H9 (cell line): ENCODE measurements around the gene TNK2. TPM values are rescaled to one million over a fixed set of nuclear protein-coding genes. Genes with fewer than 3 reads are reported as not detected.

ENCODE experiments used
- DNase-seq: peaks from one replicate; pipeline ENCODE4 v3.0.0-alpha.2; 2017
- H2AFZ ChIP-seq: one replicate; pipeline ENCODE4 v1.6.1; 2013; ENCODE audit warnings: mild to moderate bottlenecking, low read length, control low read depth, moderate library complexity
- H2AK5ac ChIP-seq: 2 replicates; pipeline ENCODE4 v1.6.1; 2013; ENCODE audit warnings: low read length, control low read depth, mixed read lengths; ENCODE audit not compliant: insufficient read length
- H2BK120ac ChIP-seq: one replicate; pipeline ENCODE4 v1.6.1; 2013; ENCODE audit warnings: low read depth, mild to moderate bottlenecking, low read length, control low read depth, inconsistent platforms; ENCODE audit not compliant: poor library complexity, severe bottlenecking
- H2BK12ac ChIP-seq: 2 replicates; pipeline ENCODE4 v1.6.1; 2013; ENCODE audit warnings: low read length, control low read depth, mixed read lengths, low read depth; ENCODE audit not compliant: insufficient read length
- H2BK15ac ChIP-seq: 2 replicates; pipeline ENCODE4 v1.6.1; 2013; ENCODE audit warnings: low read depth, low read length, control low read depth
- H2BK20ac ChIP-seq: one replicate; pipeline ENCODE4 v1.6.1; 2013; ENCODE audit warnings: low read depth, mild to moderate bottlenecking, low read length, control low read depth, inconsistent platforms; ENCODE audit not compliant: poor library complexity, severe bottlenecking
- H2BK5ac ChIP-seq: 2 replicates; pipeline ENCODE4 v1.6.1; 2013; ENCODE audit warnings: low read length, control low read depth, mixed read lengths; ENCODE audit not compliant: insufficient read length
- H3K14ac ChIP-seq: 2 replicates; pipeline ENCODE4 v1.6.1; 2013; ENCODE audit warnings: low read length, control low read depth; ENCODE audit not compliant: insufficient read depth
- H3K18ac ChIP-seq: 2 replicates; pipeline ENCODE4 v1.6.1; 2013; ENCODE audit warnings: low read depth, mild to moderate bottlenecking, mixed read lengths, low read length, control low read depth; ENCODE audit not compliant: insufficient read length
- H3K23ac ChIP-seq: 2 replicates; pipeline ENCODE4 v1.6.1; 2013; ENCODE audit warnings: low read length, control low read depth, mixed read lengths, low read depth; ENCODE audit not compliant: insufficient read length
- H3K23me2 ChIP-seq: 2 replicates; pipeline ENCODE4 v1.6.1; 2013; ENCODE audit warnings: low read depth, mild to moderate bottlenecking, mixed read lengths, low read length, control low read depth; ENCODE audit not compliant: insufficient read length, poor library complexity, severe bottlenecking
- H3K27ac ChIP-seq: 2 replicates; pipeline ENCODE4 v1.5.1; 2013; ENCODE audit warnings: low read length, control low read depth, mixed read lengths, low read depth; ENCODE audit not compliant: insufficient read length
- H3K27me3 ChIP-seq: 2 replicates; pipeline ENCODE4 v1.6.1; 2013; ENCODE audit warnings: low read length, control low read depth, inconsistent platforms; ENCODE audit not compliant: insufficient read depth
- H3K4ac ChIP-seq: 2 replicates; pipeline ENCODE4 v1.6.1; 2013; ENCODE audit warnings: low read depth, mild to moderate bottlenecking, control low read depth, inconsistent platforms, low read length, moderate library complexity
- H3K4me1 ChIP-seq: 2 replicates; pipeline ENCODE4 v1.6.1; 2013; ENCODE audit warnings: low read length, control low read depth, inconsistent platforms; ENCODE audit not compliant: insufficient read depth
- H3K4me2 ChIP-seq: 2 replicates; pipeline ENCODE4 v1.6.1; 2013; ENCODE audit warnings: low read length, control low read depth, mixed read lengths; ENCODE audit not compliant: insufficient read length, insufficient read depth
- H3K56ac ChIP-seq: 2 replicates; pipeline ENCODE4 v1.6.1; 2013; ENCODE audit warnings: low read depth, mild to moderate bottlenecking, mixed read lengths, low read length, control low read depth; ENCODE audit not compliant: insufficient read length
- H3K79me1 ChIP-seq: 2 replicates; pipeline ENCODE4 v1.6.1; 2013; ENCODE audit warnings: low read depth, mild to moderate bottlenecking, moderate library complexity, low read length, control low read depth, inconsistent platforms; ENCODE audit not compliant: insufficient read depth, poor library complexity, severe bottlenecking
- H3K79me2 ChIP-seq: 2 replicates; pipeline ENCODE4 v1.6.1; 2013; ENCODE audit warnings: low read length, control low read depth, inconsistent platforms; ENCODE audit not compliant: insufficient read depth
- H3K9ac ChIP-seq: 2 replicates; pipeline ENCODE4 v1.6.1; 2013; ENCODE audit warnings: low read length, control low read depth, mixed read lengths; ENCODE audit not compliant: insufficient read length; ENCODE audit errors: extremely low read depth
- H3K9me3 ChIP-seq: one replicate; pipeline ENCODE4 v1.6.1; 2013; ENCODE audit warnings: low read depth, low read length, inconsistent platforms; ENCODE audit not compliant: control insufficient read depth
- H3T11ph ChIP-seq: one replicate; pipeline ENCODE4 v1.6.1; 2013; ENCODE audit warnings: mild to moderate bottlenecking, low read length, control low read depth, inconsistent platforms
- H4K20me1 ChIP-seq: one replicate; pipeline ENCODE4 v1.6.1; 2013; ENCODE audit not compliant: control insufficient read depth, insufficient read length, insufficient read depth
- H4K5ac ChIP-seq: 2 replicates; pipeline ENCODE4 v1.6.1; 2013; ENCODE audit warnings: low read depth, mild to moderate bottlenecking, mixed read lengths, low read length, control low read depth; ENCODE audit not compliant: insufficient read length
- H4K8ac ChIP-seq: replicated peaks from 2 replicates; pipeline ENCODE4 v1.6.1; 2013; ENCODE audit warnings: low read length, control low read depth, mixed read lengths, low read depth; ENCODE audit not compliant: insufficient read length
- H4K91ac ChIP-seq: 2 replicates; pipeline ENCODE4 v1.6.1; 2013; ENCODE audit warnings: low read depth, mild to moderate bottlenecking, moderate library complexity, mixed read lengths, low read length, control low read depth; ENCODE audit not compliant: insufficient read length
- H3K27ac Mint-ChIP-seq, 3 experiments: 2 replicates in 2 of 3; 3 replicates in 1 of 3; pipeline ENCODE4 v1.8.0; 2020 to 2021; ENCODE audit warnings: mixed read lengths in 3 of 3, mild to moderate bottlenecking in 1 of 3, moderate library complexity in 1 of 3
- H3K27me3 Mint-ChIP-seq: 2 replicates; pipeline ENCODE4 v1.8.0; 2021; ENCODE audit warnings: low read depth, mild to moderate bottlenecking, moderate library complexity, mixed read lengths
- H3K36me3 Mint-ChIP-seq, 3 experiments: 2 replicates in 2 of 3; 3 replicates in 1 of 3; pipeline ENCODE4 v1.8.0; 2020 to 2021; ENCODE audit warnings: low read depth in 3 of 3, mixed read lengths in 3 of 3; ENCODE audit not compliant: insufficient read depth in 1 of 3
- H3K4me1 Mint-ChIP-seq, 2 experiments: 2 replicates each; pipeline ENCODE4 v1.8.0; 2020; ENCODE audit warnings: mixed read lengths in 2 of 2
- H3K4me3 Mint-ChIP-seq, 2 experiments: 2 replicates in 1 of 2; 3 replicates in 1 of 2; pipeline ENCODE4 v1.8.0; 2020 to 2021; ENCODE audit warnings: mild to moderate bottlenecking in 2 of 2, mixed read lengths in 2 of 2, moderate library complexity in 1 of 2
- H3K9me3 Mint-ChIP-seq, 2 experiments: 2 replicates in 1 of 2; 3 replicates in 1 of 2; pipeline ENCODE4 v1.8.0; 2020; ENCODE audit warnings: mild to moderate bottlenecking in 2 of 2, mixed read lengths in 2 of 2, moderate library complexity in 1 of 2
- WGBS: extraction: QIAGEN DNeasy Blood & Tissue Kit; methylation state at CpG from one replicate; pipeline ENCODE4 v1.1.7; 2013; ENCODE audit warnings: missing lambda C conversion rate, low lambda C conversion rate, mixed read lengths; ENCODE audit not compliant: insufficient read length; ENCODE audit errors: extremely low coverage; 5-methylcytosine and 5-hydroxymethylcytosine counted together
- total RNA-seq: library from RNA; stranded (reverse); gene quantifications from 2 replicates; pipeline ENCODE4 v1.2.1, GENCODE V29; 2021
- TF ChIP-seq, protein P1 (sequence below): fragments of 200-600 bp; sonication (generic); conservative IDR thresholded peaks from 3 replicates; pipeline ENCODE4 v1.8.0; 2021; ENCODE audit warnings: antibody characterized with exemption, mild to moderate bottlenecking

TNK2 gene
- total RNA-seq, 1 experiment from 2014 or later = 34.5 TPM

GRCh38 chr3:195879416-195880036 lies 28.8 kb downstream of the TNK2 start:
- Histone ChIP-seq H2BK20ac (no peak overlapping the region), H3K18ac (no peak overlapping the region), H3K27me3 (no peaks in the 10 kb centered on the region), H3K23ac (no peak overlapping the region), H3K4ac (no peak overlapping the region), H3K27ac (no peak overlapping the region), H4K20me1 (no peaks in the 10 kb centered on the region), H2AK5ac (no peak overlapping the region), H3K79me2 (no peaks in the 10 kb centered on the region), H3K9ac (no peak overlapping the region), H3K4me1 (no peaks in the 10 kb centered on the region), H4K5ac (no peak overlapping the region), H4K91ac (no peak overlapping the region), H2BK15ac (no peak overlapping the region), H3K79me1 (no peaks in the 10 kb centered on the region), H3K23me2 (peaks cover 5% of the 10 kb centered on the region), H3T11ph (no peak overlapping the region), H3K9me3 (no peaks in the 10 kb centered on the region), H2BK12ac (no peak overlapping the region), H2BK120ac (no peak overlapping the region), H4K8ac (no peak overlapping the region), H3K56ac (no peak overlapping the region), H3K14ac (no peak overlapping the region), H2AFZ (no peak overlapping the region), H2BK5ac (no peak overlapping the region), H3K4me2 (no peak overlapping the region)
- no CpG with 5 or more reads among the region's 16 CpGs for WGBS
- no peaks in the 10 kb centered on the region; a peak in 1 of 4 replicates for H3K4me1 Mint-ChIP-seq
- H3K27ac Mint-ChIP-seq = peak overlapping the region in 1 of 3 experiments; percentile 57; a peak in 2 of 7 replicates
- DNase-seq = no peak
- TF ChIP-seq, protein P1, sequence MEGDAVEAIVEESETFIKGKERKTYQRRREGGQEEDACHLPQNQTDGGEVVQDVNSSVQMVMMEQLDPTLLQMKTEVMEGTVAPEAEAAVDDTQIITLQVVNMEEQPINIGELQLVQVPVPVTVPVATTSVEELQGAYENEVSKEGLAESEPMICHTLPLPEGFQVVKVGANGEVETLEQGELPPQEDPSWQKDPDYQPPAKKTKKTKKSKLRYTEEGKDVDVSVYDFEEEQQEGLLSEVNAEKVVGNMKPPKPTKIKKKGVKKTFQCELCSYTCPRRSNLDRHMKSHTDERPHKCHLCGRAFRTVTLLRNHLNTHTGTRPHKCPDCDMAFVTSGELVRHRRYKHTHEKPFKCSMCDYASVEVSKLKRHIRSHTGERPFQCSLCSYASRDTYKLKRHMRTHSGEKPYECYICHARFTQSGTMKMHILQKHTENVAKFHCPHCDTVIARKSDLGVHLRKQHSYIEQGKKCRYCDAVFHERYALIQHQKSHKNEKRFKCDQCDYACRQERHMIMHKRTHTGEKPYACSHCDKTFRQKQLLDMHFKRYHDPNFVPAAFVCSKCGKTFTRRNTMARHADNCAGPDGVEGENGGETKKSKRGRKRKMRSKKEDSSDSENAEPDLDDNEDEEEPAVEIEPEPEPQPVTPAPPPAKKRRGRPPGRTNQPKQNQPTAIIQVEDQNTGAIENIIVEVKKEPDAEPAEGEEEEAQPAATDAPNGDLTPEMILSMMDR = no peak
- H3K9me3 Mint-ChIP-seq = no peaks in the 10 kb centered on the region
- peaks cover 2 to 29% (median 25%) of the 10 kb centered on the region in 3 experiments; a peak in 6 of 7 replicates for H3K36me3 Mint-ChIP-seq
- no peaks in the 10 kb centered on the region for H3K27me3 Mint-ChIP-seq
- H3K4me3 Mint-ChIP-seq = no peak overlapping the region
